Activated naive CD4-positive, alpha-beta T cell treated with anti-CD3 and anti-CD28 coated beads for 36 hours (primary cell): ENCODE measurements around the gene NTRK3. TPM values are rescaled to one million over a fixed set of nuclear protein-coding genes. Genes with fewer than 3 reads are reported as not detected.

Source experiments
- CTCF ChIA-PET: fragments of 350-600 bp; sonication (Branson Sonifier 250); formaldehyde crosslinking; loops from one replicate; lab custom pipeline; 2021; ENCODE audit warnings: antibody characterized with exemption; lab: Charles Lee
- DNase-seq: peaks from one replicate; pipeline ENCODE4 v3.0.0-alpha.2; 2020
- H3K27ac Mint-ChIP-seq: one replicate; pipeline ENCODE4 v1.8.0; 2021; ENCODE audit warnings: mild to moderate bottlenecking, mixed read lengths
- H3K27me3 Mint-ChIP-seq: one replicate; pipeline ENCODE4 v1.8.0; 2021; ENCODE audit warnings: low read depth, mixed read lengths
- H3K36me3 Mint-ChIP-seq: one replicate; pipeline ENCODE4 v1.8.0; 2021; ENCODE audit warnings: low read depth, mixed read lengths
- H3K4me1 Mint-ChIP-seq: one replicate; pipeline ENCODE4 v1.8.0; 2021; ENCODE audit warnings: low read depth, mixed read lengths
- H3K4me3 Mint-ChIP-seq: one replicate; pipeline ENCODE4 v1.8.0; 2021; ENCODE audit warnings: mild to moderate bottlenecking, moderate library complexity, mixed read lengths
- H3K9me3 Mint-ChIP-seq: one replicate; pipeline ENCODE4 v1.8.0; 2021; ENCODE audit warnings: mixed read lengths
- intact Hi-C: fragments of 100-400 bp; cut with micrococcal nuclease; formaldehyde crosslinking; loops from one replicate; pipeline ENCODE4 v1.15.1; 2023
- total RNA-seq, 2 experiments: library from RNA; stranded (reverse); gene quantifications; one replicate each; pipeline ENCODE4 v1.2.3, GENCODE V29; 2021

NTRK3 gene
- total RNA-seq, 2 experiments from 2014 or later, result 0.95 to 1.4 TPM

- no peak for DNase-seq
- Mint-ChIP-seq H3K36me3 (no peaks in the 10 kb centered on the region), H3K27ac (no peak overlapping the region), H3K4me3 (no peak overlapping the region), H3K27me3 (peaks cover 4% of the 10 kb centered on the region), H3K9me3 (no peaks in the 10 kb centered on the region), H3K4me1 (no peaks in the 10 kb centered on the region)
- intact Hi-C loops, result no loop called here
- CTCF ChIA-PET, result no interaction called here
Measured at GRCh38 chr15:88126695-88127431, 129.7 kb downstream of the NTRK3 start.

DNA sequence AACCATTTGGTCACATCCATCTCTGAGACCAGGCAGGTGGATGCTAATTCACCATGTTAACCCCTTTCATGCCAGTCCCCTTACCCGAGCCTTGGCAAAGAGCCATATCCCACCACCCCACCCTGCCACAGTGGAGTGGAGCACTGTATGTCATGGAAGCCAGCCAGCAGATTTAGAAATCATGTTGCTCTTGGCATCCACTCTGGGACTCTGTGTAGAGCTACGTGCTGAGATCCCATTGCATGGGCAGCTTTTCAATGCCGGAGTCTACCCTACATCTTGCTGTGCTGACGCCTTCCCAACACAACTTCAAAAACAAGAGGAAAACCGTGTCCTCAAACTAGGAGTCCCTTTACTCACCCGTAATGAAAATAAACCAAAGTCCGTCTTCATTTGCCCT, 131.0 kb downstream of the NTRK3 start:
- DNase-seq, result no peak
- no peaks in the 10 kb centered on the region for H3K36me3 Mint-ChIP-seq
- no peaks in the 10 kb centered on the region for H3K4me1 Mint-ChIP-seq

GRCh38 chr15:88124199-88124598, 132.3 kb downstream of the NTRK3 start:
- Mint-ChIP-seq H3K9me3 (no peaks in the 10 kb centered on the region), H3K4me1 (no peaks in the 10 kb centered on the region), H3K36me3 (no peaks in the 10 kb centered on the region), H3K27ac (no peak overlapping the region), H3K4me3 (no peak overlapping the region), H3K27me3 (peaks cover 7% of the 10 kb centered on the region)
- no peak for DNase-seq
- intact Hi-C loops, result no loop called here
- CTCF ChIA-PET, result no interaction called here

More for the DNA sequence above, 131.0 kb downstream of the NTRK3 start:
- intact Hi-C loops, result no loop called here
- peaks cover 4% of the 10 kb centered on the region for H3K27me3 Mint-ChIP-seq
- CTCF ChIA-PET, result no interaction called here
- no peaks in the 10 kb centered on the region for H3K9me3 Mint-ChIP-seq
- H3K4me3 Mint-ChIP-seq, result no peak overlapping the region
- no peak overlapping the region for H3K27ac Mint-ChIP-seq

- Mint-ChIP-seq H3K4me3 (no peak overlapping the region), H3K9me3 (no peaks in the 10 kb centered on the region), H3K27ac (no peak overlapping the region), H3K4me1 (no peaks in the 10 kb centered on the region), H3K27me3 (peaks cover 7% of the 10 kb centered on the region), H3K36me3 (no peaks in the 10 kb centered on the region)
- no peak for DNase-seq
- CTCF ChIA-PET, result no interaction called here
- intact Hi-C loops, result no loop called here
Measured at GRCh38 chr15:88121968-88122530, 134.5 kb downstream of the NTRK3 start.

GRCh38 chr15:88120026-88120425, 136.5 kb downstream of the NTRK3 start:
- CTCF ChIA-PET, result no interaction called here
- no peak overlapping the region for H3K27ac Mint-ChIP-seq
- no peak overlapping the region for H3K4me3 Mint-ChIP-seq
- intact Hi-C loops, result no loop called here
- no peaks in the 10 kb centered on the region for H3K4me1 Mint-ChIP-seq
- no peak for DNase-seq
- no peaks in the 10 kb centered on the region for H3K36me3 Mint-ChIP-seq
- H3K27me3 Mint-ChIP-seq, result peaks cover 4% of the 10 kb centered on the region
- no peaks in the 10 kb centered on the region for H3K9me3 Mint-ChIP-seq

DNA sequence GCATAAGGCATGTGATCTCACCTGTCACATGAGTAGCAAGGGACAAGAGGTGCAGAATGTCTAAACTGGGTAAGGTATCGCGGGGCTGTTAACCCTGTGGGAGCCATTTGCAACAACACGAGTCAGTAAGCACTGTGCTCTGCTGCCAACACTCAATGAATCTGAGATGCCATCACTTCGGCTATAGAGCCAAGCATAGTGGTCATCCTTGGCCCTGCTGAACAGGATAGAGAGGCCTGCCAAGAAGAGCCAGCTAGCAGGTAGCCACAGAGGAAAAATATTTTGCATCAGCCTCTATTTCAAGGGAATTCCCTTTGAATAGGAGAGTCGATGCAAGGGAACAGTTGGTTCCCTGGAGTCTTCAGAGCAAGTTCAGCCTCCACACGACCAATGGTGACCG, 137.8 kb downstream of the NTRK3 start:
- H3K36me3 Mint-ChIP-seq, result no peaks in the 10 kb centered on the region
- H3K4me1 Mint-ChIP-seq, result no peaks in the 10 kb centered on the region
- no peak overlapping the region for H3K4me3 Mint-ChIP-seq
- intact Hi-C loops, result no loop called here
- CTCF ChIA-PET, result no interaction called here
- no peak overlapping the region for H3K27ac Mint-ChIP-seq
- no peaks in the 10 kb centered on the region for H3K9me3 Mint-ChIP-seq
- H3K27me3 Mint-ChIP-seq, result peaks cover 4% of the 10 kb centered on the region
- no peak for DNase-seq

DNA sequence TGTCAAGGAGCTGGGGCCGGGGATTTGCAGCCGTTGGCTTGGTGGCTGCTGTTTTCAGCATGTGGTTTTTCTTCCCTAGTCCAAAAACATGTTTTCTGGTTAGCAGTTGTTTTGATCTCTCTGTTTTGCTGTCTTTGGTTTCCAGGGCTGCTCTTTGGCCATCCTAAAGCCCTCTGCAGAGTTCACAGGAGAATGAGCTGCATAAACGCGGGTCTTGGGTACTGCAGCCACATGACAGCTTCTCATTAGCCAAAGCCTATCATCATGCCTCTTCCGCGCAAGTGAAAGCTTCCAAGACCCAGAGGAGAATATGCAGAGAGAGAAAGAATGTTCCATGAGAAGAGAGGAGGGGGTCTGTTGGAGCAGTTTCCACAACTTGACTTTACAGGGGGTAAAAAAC, 138.5 kb downstream of the NTRK3 start:
- no peaks in the 10 kb centered on the region for H3K36me3 Mint-ChIP-seq
- H3K27ac Mint-ChIP-seq, result no peak overlapping the region
- intact Hi-C loops, result no loop called here
- CTCF ChIA-PET, result no interaction called here
- H3K4me1 Mint-ChIP-seq, result no peaks in the 10 kb centered on the region
- DNase-seq, result no peak
- H3K27me3 Mint-ChIP-seq, result peaks cover 4% of the 10 kb centered on the region
- H3K4me3 Mint-ChIP-seq, result no peak overlapping the region
- no peaks in the 10 kb centered on the region for H3K9me3 Mint-ChIP-seq

- Mint-ChIP-seq H3K27me3 (peaks cover 4% of the 10 kb centered on the region), H3K27ac (no peak overlapping the region), H3K4me1 (no peaks in the 10 kb centered on the region), H3K9me3 (no peaks in the 10 kb centered on the region), H3K4me3 (no peak overlapping the region), H3K36me3 (no peaks in the 10 kb centered on the region)
- CTCF ChIA-PET, result no interaction called here
- no peak for DNase-seq
- intact Hi-C loops, result no loop called here
Measured at GRCh38 chr15:88115486-88116152, 140.9 kb downstream of the NTRK3 start.

GRCh38 chr15:88113613-88114308, 142.8 kb downstream of the NTRK3 start:
- Mint-ChIP-seq H3K36me3 (no peaks in the 10 kb centered on the region), H3K4me1 (no peaks in the 10 kb centered on the region), H3K4me3 (no peak overlapping the region), H3K27ac (no peak overlapping the region), H3K27me3 (no peaks in the 10 kb centered on the region), H3K9me3 (no peaks in the 10 kb centered on the region)
- no peak for DNase-seq
- intact Hi-C loops, result no loop called here
- CTCF ChIA-PET, result no interaction called here

- intact Hi-C loops, result no loop called here
- CTCF ChIA-PET, result no interaction called here
- H3K27ac Mint-ChIP-seq, result no peak overlapping the region
- H3K27me3 Mint-ChIP-seq, result no peaks in the 10 kb centered on the region
- no peaks in the 10 kb centered on the region for H3K9me3 Mint-ChIP-seq
- no peaks in the 10 kb centered on the region for H3K4me1 Mint-ChIP-seq
- DNase-seq, result no peak
- no peak overlapping the region for H3K4me3 Mint-ChIP-seq
- no peaks in the 10 kb centered on the region for H3K36me3 Mint-ChIP-seq
Measured at GRCh38 chr15:88108991-88109390, 147.5 kb downstream of the NTRK3 start.

DNA sequence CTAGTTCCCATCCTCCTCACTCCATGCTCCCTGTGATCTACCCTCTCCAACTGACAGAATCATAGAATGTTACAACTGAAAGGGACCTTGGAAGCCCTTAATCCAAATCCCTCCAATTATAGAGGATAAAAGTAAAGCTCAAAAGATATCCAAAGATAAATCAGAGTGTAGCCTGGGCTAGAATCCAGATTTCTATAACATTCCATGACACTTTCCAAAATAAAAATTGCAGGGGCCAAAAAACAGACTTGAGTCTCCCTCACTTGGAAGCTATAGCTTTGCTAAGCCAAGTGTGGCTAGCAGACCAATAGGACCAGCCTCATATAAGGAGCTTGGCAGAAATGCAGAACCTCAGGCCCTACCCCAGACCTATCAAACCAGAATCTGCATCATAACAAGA, 148.1 kb downstream of the NTRK3 start:
- no peak overlapping the region for H3K4me3 Mint-ChIP-seq
- H3K27ac Mint-ChIP-seq, result no peak overlapping the region
- no peak for DNase-seq
- no peaks in the 10 kb centered on the region for H3K36me3 Mint-ChIP-seq
- H3K27me3 Mint-ChIP-seq, result no peaks in the 10 kb centered on the region
- intact Hi-C loops, result no loop called here
- CTCF ChIA-PET, result no interaction called here
- H3K4me1 Mint-ChIP-seq, result no peaks in the 10 kb centered on the region
- H3K9me3 Mint-ChIP-seq, result no peaks in the 10 kb centered on the region

DNA sequence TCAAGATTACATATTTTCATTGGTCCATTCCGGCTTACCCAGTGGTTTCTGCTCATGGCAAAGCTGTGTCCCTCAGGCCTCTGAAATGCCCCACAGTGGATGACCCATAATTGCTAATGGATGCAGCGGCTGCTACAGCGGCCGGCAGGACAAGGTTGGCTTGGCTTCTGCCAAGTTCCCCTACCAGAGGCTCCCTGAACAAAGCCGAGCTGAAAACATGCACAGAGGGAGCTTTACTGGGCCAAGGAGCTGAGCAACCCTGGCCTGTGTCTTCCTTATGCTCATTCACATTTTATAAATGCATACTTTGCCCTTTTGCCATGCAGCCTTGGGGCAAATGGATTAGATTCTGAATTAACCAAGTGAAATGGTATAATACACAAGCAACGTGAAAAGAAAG, 150.5 kb downstream of the NTRK3 start:
- H3K4me1 Mint-ChIP-seq, result no peaks in the 10 kb centered on the region
- H3K9me3 Mint-ChIP-seq, result no peaks in the 10 kb centered on the region
- no peaks in the 10 kb centered on the region for H3K27me3 Mint-ChIP-seq
- CTCF ChIA-PET, result no interaction called here
- H3K36me3 Mint-ChIP-seq, result no peaks in the 10 kb centered on the region
- H3K4me3 Mint-ChIP-seq, result no peak overlapping the region
- DNase-seq, result no peak
- intact Hi-C loops, result no loop called here
- no peak overlapping the region for H3K27ac Mint-ChIP-seq
